Astrocyte of the spinal cord (primary cell): ENCODE data around the gene PTPN14.

Experiments used
- DNase-seq: peaks from one replicate; pipeline ENCODE4 v3.0.0; 2011; ENCODE audit warnings: low read depth, low spot score
- H3K4me3 ChIP-seq: 2 replicates; pipeline ENCODE4 v1.5.1; 2011; ENCODE audit warnings: low read depth, mild to moderate bottlenecking, low read length, moderate library complexity
- in situ Hi-C: cut with HindIII; loops from 2 replicates; pipeline ENCODE4 v1.10.0; 2017; ENCODE audit warnings: low sequenced_read_pairs
- TF ChIP-seq, protein P1 (sequence below): IDR thresholded peaks from 2 replicates; pipeline ENCODE4 v1.5.1; 2012; ENCODE audit warnings: low read depth, mild to moderate bottlenecking, low read length, inconsistent platforms

Gene PTPN14

DNA sequence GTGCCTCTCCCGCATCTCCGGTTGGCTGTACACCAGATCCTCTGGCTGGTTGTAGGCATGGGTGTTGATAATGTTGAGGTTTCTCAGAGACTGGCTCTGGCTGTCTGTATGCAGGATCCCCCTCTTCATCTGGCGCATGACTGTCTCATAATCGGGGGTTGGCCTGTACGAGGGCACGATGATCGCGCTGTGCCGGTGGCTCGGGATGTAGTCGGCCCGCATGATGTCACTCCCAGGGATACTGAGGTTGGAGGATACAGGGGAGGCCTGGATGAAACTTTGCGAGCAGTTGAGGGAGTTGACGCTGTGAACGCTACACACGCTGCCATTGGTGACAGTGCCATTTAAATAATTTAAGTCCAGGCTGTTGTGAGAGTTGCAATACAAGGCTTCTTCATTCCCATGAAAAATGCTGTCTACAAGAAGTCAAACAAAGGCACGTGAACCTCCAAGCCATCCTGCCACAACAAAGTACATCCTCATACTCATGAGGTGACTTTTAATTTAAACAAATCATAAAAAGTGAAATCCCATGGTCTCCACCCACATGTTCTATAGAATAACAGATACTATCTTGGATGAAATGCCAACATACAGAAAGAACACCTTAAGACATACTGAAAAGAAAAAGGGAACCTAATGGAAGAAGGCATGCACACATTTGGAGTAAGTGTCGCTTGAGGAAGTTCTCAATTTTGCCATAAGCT lies 166.9 kb downstream of the PTPN14 start:
- no peak overlapping the region for H3K4me3 ChIP-seq
- TF ChIP-seq, protein P1, sequence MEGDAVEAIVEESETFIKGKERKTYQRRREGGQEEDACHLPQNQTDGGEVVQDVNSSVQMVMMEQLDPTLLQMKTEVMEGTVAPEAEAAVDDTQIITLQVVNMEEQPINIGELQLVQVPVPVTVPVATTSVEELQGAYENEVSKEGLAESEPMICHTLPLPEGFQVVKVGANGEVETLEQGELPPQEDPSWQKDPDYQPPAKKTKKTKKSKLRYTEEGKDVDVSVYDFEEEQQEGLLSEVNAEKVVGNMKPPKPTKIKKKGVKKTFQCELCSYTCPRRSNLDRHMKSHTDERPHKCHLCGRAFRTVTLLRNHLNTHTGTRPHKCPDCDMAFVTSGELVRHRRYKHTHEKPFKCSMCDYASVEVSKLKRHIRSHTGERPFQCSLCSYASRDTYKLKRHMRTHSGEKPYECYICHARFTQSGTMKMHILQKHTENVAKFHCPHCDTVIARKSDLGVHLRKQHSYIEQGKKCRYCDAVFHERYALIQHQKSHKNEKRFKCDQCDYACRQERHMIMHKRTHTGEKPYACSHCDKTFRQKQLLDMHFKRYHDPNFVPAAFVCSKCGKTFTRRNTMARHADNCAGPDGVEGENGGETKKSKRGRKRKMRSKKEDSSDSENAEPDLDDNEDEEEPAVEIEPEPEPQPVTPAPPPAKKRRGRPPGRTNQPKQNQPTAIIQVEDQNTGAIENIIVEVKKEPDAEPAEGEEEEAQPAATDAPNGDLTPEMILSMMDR, result no peak
- in situ Hi-C loops, result no loop called here
- DNase-seq, result no peak

DNA sequence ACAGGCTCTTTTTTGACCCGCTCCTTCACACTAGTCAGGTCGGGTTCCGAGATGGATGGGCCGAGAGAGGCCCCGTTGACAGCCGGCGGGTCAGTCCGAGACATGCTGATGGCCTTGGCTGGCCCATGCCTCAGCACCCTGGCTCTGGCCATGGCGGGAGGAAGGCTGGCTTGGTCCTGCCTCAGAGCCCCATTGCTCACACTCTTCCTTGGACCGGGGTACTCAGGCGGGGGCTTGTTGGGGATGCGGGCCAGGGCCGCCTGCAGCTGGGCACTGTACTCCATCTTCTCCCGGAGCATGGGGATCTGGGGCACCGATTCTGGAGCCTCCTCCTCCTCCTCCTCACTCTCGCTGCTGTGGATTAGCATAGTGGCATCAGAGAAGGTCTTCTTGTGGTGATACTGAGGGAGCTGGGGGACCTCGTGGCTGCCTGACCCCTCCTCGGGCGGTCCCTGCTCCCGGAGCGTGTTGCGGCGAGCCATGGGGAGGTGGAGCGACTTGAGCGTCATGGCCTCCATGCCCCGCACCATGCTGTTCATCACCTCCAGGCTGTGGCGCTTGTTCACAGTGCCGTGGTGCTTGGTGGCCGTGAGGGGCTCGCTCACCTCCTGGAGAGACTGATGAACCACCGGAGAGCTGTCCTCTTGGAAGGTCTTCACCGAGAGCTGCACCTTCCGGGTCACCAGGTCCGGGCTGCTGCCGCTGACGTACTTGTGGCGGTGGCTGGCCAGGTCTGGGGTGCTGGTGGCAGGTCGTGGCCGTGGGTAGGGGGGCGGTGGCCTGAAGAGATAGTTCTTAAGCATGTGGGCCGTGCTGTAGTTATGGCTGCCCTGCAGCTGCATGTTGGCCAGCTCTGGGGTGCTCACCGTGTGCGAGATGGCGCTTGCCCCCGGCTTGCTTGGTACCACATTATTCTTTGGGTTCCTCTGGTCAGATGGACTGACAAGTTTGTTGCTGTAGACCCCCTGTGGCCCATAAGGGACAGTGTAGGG lies 167.7 kb downstream of the PTPN14 start:
- in situ Hi-C loops, result no loop called here
- TF ChIP-seq, protein P1, result no peak
- no peak overlapping the region for H3K4me3 ChIP-seq
- DNase-seq, result no peak

DNA sequence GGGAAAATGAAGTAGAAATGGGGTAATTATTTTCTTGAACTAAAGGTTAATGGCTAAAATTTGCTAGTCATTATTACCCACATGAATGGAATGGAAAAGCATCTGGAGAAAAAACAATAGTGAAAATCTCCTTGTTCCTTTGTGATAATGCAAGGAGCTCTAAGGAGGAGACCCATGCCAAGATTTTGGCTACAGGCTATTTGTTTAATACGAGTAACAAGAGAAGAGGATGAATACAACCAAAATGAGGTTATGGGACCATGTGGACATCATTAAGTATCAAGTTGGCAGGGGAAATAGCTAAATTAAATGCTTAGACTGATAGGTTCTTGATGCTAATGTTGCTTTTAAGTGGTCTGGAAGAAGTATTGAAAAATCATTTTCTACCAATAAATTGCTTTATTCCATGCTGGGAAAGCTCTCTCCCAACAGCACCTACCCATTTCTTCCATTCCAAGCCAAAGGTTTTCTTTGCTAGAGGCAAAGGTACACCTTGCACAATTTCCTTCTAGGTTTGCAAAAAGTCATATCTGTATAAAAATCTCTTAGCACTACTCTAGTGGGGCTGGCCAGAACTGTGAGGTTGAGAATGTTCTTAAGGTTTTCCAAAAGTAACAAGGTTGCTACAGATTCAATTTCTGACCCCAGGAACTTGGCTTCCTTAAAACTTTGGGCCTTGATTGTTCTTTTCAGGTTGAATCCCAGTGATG lies 170.3 kb downstream of the PTPN14 start:
- in situ Hi-C loops, result no loop called here
- TF ChIP-seq, protein P1, result no peak
- DNase-seq, result no peak
- no peak overlapping the region for H3K4me3 ChIP-seq

DNA sequence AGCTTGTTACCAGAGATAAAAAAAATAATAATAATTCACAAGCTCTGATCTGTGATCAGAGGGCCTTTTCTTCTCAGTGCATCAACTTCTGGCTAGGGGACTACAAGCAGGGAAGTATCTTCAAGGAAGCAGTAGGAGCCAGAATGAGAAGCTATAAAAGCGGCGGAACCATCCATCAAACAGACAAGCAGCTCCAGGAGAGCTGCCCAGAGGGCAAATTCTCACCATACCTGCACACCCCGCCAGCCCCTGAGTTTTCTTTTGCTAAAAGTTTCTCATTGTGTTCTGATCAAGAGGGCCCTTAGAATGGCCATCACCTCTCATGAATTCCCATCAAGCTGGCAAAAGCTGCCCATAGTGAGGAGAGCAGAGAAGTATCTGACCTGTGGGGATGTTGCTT lies 171.0 kb downstream of the PTPN14 start:
- no peak overlapping the region for H3K4me3 ChIP-seq
- in situ Hi-C loops, result no loop called here
- no peak for DNase-seq
- TF ChIP-seq, protein P1, result no peak

DNA sequence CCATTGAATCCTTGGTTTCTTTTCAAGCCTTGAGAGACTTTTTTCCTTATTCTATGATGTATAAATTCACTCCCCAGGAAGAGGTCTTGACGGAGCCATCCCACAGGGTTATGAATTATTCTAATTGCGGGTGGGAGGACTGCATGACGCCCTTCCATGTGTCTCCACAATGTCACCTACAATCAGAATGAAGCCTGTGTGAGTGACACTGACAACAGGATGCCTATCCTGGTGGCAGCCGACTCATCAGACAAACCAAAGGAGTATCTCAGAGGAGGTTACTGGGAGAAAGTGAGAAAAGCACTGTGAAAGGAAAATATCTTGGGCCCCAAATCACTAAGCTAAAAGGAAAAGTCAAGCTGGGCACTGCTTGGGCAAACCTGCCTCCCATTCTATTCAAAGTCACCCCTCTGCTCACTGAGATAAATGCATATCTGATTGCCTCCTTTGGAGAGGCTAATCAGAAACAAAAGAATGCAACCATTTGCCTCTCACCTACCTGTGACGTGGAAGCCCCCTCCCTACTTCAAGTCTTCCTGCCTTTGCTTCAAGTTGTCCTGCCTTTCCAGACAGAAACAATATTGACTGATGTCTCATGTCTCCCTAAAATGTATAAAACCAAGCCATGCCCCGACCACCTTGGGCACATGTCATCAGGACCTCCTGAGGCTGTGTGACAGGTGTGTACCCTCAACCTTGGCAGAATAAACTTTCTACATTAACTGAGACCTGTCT lies 172.0 kb downstream of the PTPN14 start:
- no peak for DNase-seq
- in situ Hi-C loops, result no loop called here
- no peak overlapping the region for H3K4me3 ChIP-seq
- TF ChIP-seq, protein P1, result no peak

DNA sequence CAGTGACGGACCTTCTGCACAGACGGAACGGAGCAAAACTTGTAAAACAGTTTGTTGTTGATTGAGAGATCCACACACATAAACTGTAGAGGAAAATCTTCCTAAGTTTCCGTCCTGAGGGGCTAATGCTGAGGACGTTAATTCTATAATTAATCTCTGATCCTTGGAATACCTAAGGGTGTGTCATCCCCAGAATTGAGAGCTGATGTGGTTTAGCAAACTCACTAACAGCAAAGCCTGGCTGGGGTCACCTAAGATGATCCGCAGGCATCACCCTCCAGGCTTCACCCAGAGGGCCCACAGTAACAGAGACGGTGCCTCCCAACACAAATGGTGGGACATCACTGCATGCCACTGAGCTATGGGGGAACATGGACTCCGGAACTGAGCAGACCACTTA lies 172.9 kb downstream of the PTPN14 start:
- H3K4me3 ChIP-seq, result no peak overlapping the region
- TF ChIP-seq, protein P1, result no peak
- no peak for DNase-seq
- in situ Hi-C loops, result no loop called here
